HepG2 (cell line): ENCODE measurements around the gene KRT15. TPM values are rescaled to one million over a fixed set of nuclear protein-coding genes. Genes with fewer than 3 reads are reported as not detected.

ENCODE experiments used
- ATAC-seq: fragments of 200-7000 bp; cut with Tn5 transposase; 3 replicates; pipeline ENCODE4 v1.9.1; 2020; ENCODE audit warnings: mild to moderate bottlenecking, moderate library complexity
- BruUV-seq: library from RNA; stranded (reverse); fragments of 400-500 nt; replicated peaks from 2 replicates; lab custom pipeline; 2021; lab: Mats Ljungman, UMichigan
- CTCF ChIA-PET: fragments of 300-600 bp; formaldehyde crosslinking; extraction: SDS; loops from one replicate; lab custom pipeline; 2021; ENCODE audit warnings: low total read pairs, inconsistent platforms, low intra/inter-chr PET ratio; lab: Yijun Ruan, JAX
- POLR2A ChIA-PET: fragments of 350-600 bp; sonication (Branson Sonifier 250); formaldehyde crosslinking; loops from one replicate; lab custom pipeline; 2020; ENCODE audit warnings: antibody characterized with exemption, inconsistent platforms; lab: Yijun Ruan, JAX
- DNase-seq: peaks from one replicate; pipeline ENCODE4 v3.0.0-alpha.2; 2015; ENCODE audit warnings: low spot score
- FAIRE-seq: peaks from 3 replicates; lab custom pipeline; 2011; peaks lifted over from hg19 to GRCh38; lab: Jason Lieb, UNC
- H2AFZ ChIP-seq: one replicate; pipeline ENCODE4 v1.6.1; 2011; ENCODE audit warnings: low read length, inconsistent platforms
- H3K27ac ChIP-seq: fragments of 300-600 bp; 3 replicates; pipeline ENCODE4 v1.8.0; 2011; ENCODE audit warnings: mixed run types, mild to moderate bottlenecking, mixed read lengths, low read length, inconsistent platforms; ENCODE audit not compliant: insufficient read depth; ENCODE audit errors: extremely low read length
- H3K27me3 ChIP-seq, 2 experiments: fragments of 200-600 bp in 1 of 2; 2 replicates in 1 of 2; 3 replicates in 1 of 2; pipeline versions ENCODE4 v1.6.0 to v1.8.0; 2011; ENCODE audit warnings: low read length in 2 of 2, mild to moderate bottlenecking in 2 of 2, moderate library complexity in 2 of 2, inconsistent platforms in 1 of 2; ENCODE audit not compliant: insufficient read depth in 2 of 2, control insufficient read depth in 1 of 2
- H3K36me3 ChIP-seq, 2 experiments: fragments of 200-600 bp in 1 of 2; replicated peaks in 1 of 2; 2 replicates in 1 of 2; 3 replicates in 1 of 2; pipeline versions ENCODE4 v1.5.1 to v1.8.0; 2011; ENCODE audit warnings: low read length in 2 of 2, inconsistent platforms in 1 of 2; ENCODE audit not compliant: insufficient read depth in 2 of 2, control insufficient read depth in 1 of 2
- H3K4me1 ChIP-seq: 2 replicates; pipeline ENCODE4 v1.5.1; 2012; ENCODE audit warnings: low read length, inconsistent platforms; ENCODE audit not compliant: insufficient read depth
- H3K4me2 ChIP-seq: 2 replicates; pipeline ENCODE4 v1.6.0; 2011; ENCODE audit warnings: low read depth, low read length, inconsistent platforms
- H3K4me3 ChIP-seq, 3 experiments: fragments of 200-600 bp in 1 of 3; sonication (generic), shearing (Covaris generic) in 1 of 3; replicated peaks in 1 of 3; 2 replicates each; pipeline ENCODE4 v1.5.1; 2011 to 2016; ENCODE audit warnings: low read length in 3 of 3, inconsistent platforms in 2 of 3, low read depth in 2 of 3, mild to moderate bottlenecking in 2 of 3, control low read depth in 1 of 3, mixed read lengths in 1 of 3; ENCODE audit not compliant: insufficient read depth in 1 of 3
- H3K79me2 ChIP-seq: one replicate; pipeline ENCODE4 v1.6.1; 2011; ENCODE audit warnings: low read length, inconsistent platforms; ENCODE audit not compliant: insufficient read depth
- H3K9ac ChIP-seq: 2 replicates; pipeline ENCODE4 v1.6.0; 2011; ENCODE audit warnings: mild to moderate bottlenecking, low read depth, low read length, inconsistent platforms; ENCODE audit not compliant: insufficient read depth
- H3K9me3 ChIP-seq: 2 replicates; pipeline ENCODE4 v1.5.1; 2012; ENCODE audit warnings: mild to moderate bottlenecking, low read length
- H4K20me1 ChIP-seq: 2 replicates; pipeline ENCODE4 v1.6.0; 2011; ENCODE audit warnings: inconsistent platforms, mild to moderate bottlenecking, low read length, moderate library complexity; ENCODE audit not compliant: insufficient read depth
- CEBPB ChIP-seq: IDR thresholded peaks from 2 replicates; pipeline ENCODE4 v1.6.1; 2011; ENCODE audit warnings: low read depth, low read length, improper control_type of control experiment, borderline replicate concordance
- MEIS2 ChIP-seq: sonication (generic); formaldehyde crosslinking; IDR thresholded peaks from 2 replicates; pipeline ENCODE4 v1.9.0; 2021; ENCODE audit warnings: mild to moderate bottlenecking, missing genetic modification reagents
- NFE2 ChIP-seq: sonication (generic); formaldehyde crosslinking; IDR thresholded peaks from 2 replicates; pipeline ENCODE4 v1.4.0; 2020; ENCODE audit warnings: missing genetic modification reagents
- SP2 ChIP-seq: sonication (generic); formaldehyde crosslinking; IDR thresholded peaks from 2 replicates; pipeline ENCODE4 v1.5.1; 2020; ENCODE audit warnings: mild to moderate bottlenecking, missing genetic modification reagents
- ZNF12 ChIP-seq: sonication (generic); formaldehyde crosslinking; IDR thresholded peaks from 2 replicates; pipeline ENCODE4 v1.5.0; 2020; ENCODE audit warnings: missing genetic modification reagents
- ZNF335 ChIP-seq: sonication (generic); formaldehyde crosslinking; IDR thresholded peaks from 2 replicates; pipeline ENCODE4 v1.4.0; 2020; ENCODE audit warnings: missing genetic modification reagents
- ZNF704 ChIP-seq: sonication (generic); formaldehyde crosslinking; IDR thresholded peaks from 2 replicates; pipeline ENCODE4 v1.8.1; 2023; ENCODE audit warnings: mild to moderate bottlenecking, inconsistent platforms, moderate library complexity, missing genetic modification reagents, borderline replicate concordance
- ZNF879 ChIP-seq: sonication (generic); formaldehyde crosslinking; IDR thresholded peaks from 2 replicates; pipeline ENCODE4 v1.8.1; 2023; ENCODE audit warnings: missing genetic modification reagents
- WGBS: methylation state at CpG from one replicate; pipeline ENCODE4 v1.1.6; 2017; ENCODE audit warnings: low lambda C conversion rate; 5-methylcytosine and 5-hydroxymethylcytosine counted together
- in situ Hi-C: cut with HindIII; loops from 2 replicates; pipeline ENCODE4 v1.10.0; 2017; ENCODE audit warnings: low pct_unique_long_range_greater_than_20kb; ENCODE audit not compliant: extremely low pct_ligation_motif_present
- intact Hi-C: fragments of 100-400 bp; cut with micrococcal nuclease; formaldehyde crosslinking; loops from one replicate; pipeline ENCODE4 v1.10.0; 2022; ENCODE audit not compliant: unreplicated experiment
- polyA plus RNA-seq, 8 experiments: library from polyadenylated mRNA; depleted of rRNA in 3 of 8; stranded (reverse) in 7 of 8; unstranded in 1 of 8; fragments of >200 nt; fragmentation: Illumina TruSeq in 4 of 8; extraction: Trizol in 4 of 8; gene quantifications; 2 replicates each; pipeline versions ENCODE4 v1.2.1 to v1.2.3, GENCODE V29; 2011 to 2016; ENCODE audit warnings: low read depth in 4 of 8, missing spikeins in 1 of 8, mixed read lengths in 1 of 8; ENCODE audit not compliant: insufficient read depth in 1 of 8
- total RNA-seq, 5 experiments: library from RNA; depleted of rRNA; stranded (reverse); fragments of >200 nt; fragmentation: Illumina TruSeq; extraction: Trizol; gene quantifications; 2 replicates each; pipeline ENCODE4 v1.2.3, GENCODE V29; 2016; ENCODE audit warnings: low read depth in 1 of 5
- TF ChIP-seq, protein P1 (sequence below): sonication (generic); formaldehyde crosslinking; IDR thresholded peaks from 2 replicates; pipeline ENCODE4 v1.4.0; 2020; ENCODE audit warnings: missing genetic modification reagents
- TF ChIP-seq, protein P2 (sequence below): sonication (generic); formaldehyde crosslinking; IDR thresholded peaks from 2 replicates; pipeline ENCODE4 v1.5.1; 2020; ENCODE audit warnings: missing genetic modification reagents, mild to moderate bottlenecking, borderline replicate concordance

The KRT15 gene
- total and polyA plus RNA-seq, 2 of the 13 experiments (the other 11 are each of a cell fraction or from before 2014, with no cell fraction given) = 0.46 to 0.63 TPM

DNA sequence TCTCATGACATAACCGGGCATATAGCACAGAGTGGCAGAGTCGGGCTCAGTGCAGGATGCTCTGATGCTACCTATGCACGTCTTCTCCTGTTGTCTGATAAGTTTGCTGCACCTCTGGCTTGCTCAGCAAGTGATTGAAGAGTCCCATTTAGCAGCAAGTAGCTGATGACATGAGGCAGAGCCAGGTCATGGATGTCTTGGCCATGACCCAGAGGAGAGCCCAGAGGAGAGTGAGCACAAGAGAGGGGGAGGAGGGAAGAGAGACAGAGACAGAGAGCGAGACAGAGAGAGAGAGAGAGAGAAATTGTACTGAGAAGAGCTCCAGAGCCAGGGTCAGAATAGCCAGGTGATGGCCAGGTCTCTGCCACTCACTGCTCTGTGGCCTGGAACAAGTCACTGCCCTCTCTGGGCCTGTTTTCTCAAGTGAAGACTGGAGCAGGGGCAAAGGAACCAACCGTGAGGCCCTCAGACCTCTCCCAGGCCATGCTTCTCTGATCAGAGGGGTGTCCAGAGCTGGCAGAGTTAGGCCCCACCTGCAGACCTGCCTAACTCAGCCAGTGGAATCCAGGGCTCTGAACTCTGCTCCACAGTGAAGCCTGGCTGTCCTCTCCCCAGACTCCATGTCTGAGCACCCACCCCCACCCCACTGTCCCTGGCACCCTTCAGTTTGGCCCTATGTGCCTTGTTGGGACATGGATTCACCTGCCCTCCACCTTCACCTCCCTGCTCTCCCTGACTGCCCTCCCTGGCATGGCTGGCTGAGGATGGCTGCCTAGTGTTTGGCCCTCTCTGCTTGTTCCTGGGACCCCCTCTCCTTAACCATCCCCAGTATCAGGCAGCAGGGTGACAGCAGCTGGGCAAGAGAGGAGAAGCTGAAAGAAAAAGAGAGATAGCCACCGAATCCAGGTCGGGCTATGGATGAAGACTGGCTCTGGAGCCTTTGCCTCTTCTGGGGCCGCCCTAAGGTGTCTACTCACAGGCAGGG, 33.5 kb downstream of the KRT15 start:
- H3K4me1 ChIP-seq = no peaks in the 10 kb centered on the region
- no peak for FAIRE-seq
- H3K27ac ChIP-seq = no peak overlapping the region
- H3K9me3 ChIP-seq = no peaks in the 10 kb centered on the region
- no peak for DNase-seq
- ATAC-seq = no peak
- no peaks in the 10 kb centered on the region for H3K36me3 ChIP-seq
- CTCF ChIA-PET = interaction anchor here (3.9 kb wide), 1 partner anchor 64 kb away, joined by 39 read pairs; no protein-coding TSS in a partner anchor
- POLR2A ChIA-PET = no interaction called here
- peaks cover 1 to 31% of the 10 kb centered on the region in 2 experiments; a peak in 4 of 5 replicates for H3K27me3 ChIP-seq
- 14% methylated on average over 8 of the region's 8 CpGs for whole genome bisulfite sequencing
- in situ Hi-C loops = loop anchor here (5.0 kb wide), 1 partner anchor 62 kb away; no protein-coding TSS in a partner anchor
- no peak overlapping the region for H2AFZ ChIP-seq
- TF ChIP-seq ZNF879 (CRISPR knock-in tag) = no peak
- TF ChIP-seq NFE2 = no peak
- TF ChIP-seq ZNF12 (CRISPR knock-in tag) = no peak
- TF ChIP-seq ZNF335 (CRISPR knock-in tag) = no peak
- no peak for TF ChIP-seq CEBPB
- H3K4me3 ChIP-seq = no peak overlapping the region
- no peak overlapping the region for H3K4me2 ChIP-seq
- intact Hi-C loops = no loop called here
- H4K20me1 ChIP-seq = no peaks in the 10 kb centered on the region
- no peaks in the 10 kb centered on the region for H3K79me2 ChIP-seq
- H3K9ac ChIP-seq = no peak overlapping the region
- no TSS peak for BruUV-seq

DNA sequence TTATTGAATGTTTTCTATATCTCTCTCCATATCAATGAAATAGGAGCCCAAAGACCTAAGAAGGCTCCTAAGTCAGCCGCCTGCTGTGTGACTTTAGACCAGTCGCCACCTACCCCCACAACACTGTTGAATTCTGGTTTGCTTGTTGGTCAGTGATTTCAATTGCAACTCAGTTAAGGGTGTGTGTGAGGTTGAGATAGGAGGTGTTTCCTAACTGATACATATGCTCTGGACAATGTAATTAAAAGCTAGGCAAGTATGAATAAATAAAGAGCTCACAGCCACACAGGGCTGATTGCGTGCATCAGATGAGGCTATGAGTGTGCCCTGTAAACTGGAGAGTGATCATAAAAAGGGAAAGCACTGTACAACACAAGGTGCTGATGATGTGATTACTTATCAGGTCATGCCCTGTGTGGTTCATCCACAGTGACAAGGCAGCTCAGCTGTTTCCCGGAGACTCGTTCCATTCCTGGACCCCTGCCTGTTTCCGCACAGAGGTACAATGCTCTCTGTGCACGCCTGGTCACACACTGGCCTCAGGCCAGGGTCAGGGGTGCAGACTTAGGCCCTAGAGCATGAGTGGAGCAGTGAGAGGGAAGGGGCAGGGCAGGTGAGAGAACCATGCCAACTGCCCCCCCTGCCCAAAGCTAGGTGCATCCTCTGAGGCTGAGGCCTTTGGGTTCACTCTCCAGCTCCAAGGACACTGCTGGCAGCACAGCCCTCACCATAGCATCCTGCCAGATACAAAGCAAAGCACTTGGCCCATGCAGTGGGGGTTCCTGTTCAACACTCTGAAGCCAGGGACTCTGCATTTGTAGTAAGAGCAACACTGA, 34.5 kb downstream of the KRT15 start:
- Histone ChIP-seq H3K4me1 (no peaks in the 10 kb centered on the region), H3K9me3 (no peaks in the 10 kb centered on the region), H4K20me1 (no peaks in the 10 kb centered on the region), H3K79me2 (no peaks in the 10 kb centered on the region), H3K9ac (no peak overlapping the region), H2AFZ (no peak overlapping the region), H3K4me2 (no peak overlapping the region), H3K4me3 (no peak overlapping the region), H3K27ac (no peak overlapping the region), H3K36me3 (no peaks in the 10 kb centered on the region), H3K27me3 (peaks cover 1 to 30% of the 10 kb centered on the region in 2 experiments; a peak in 4 of 5 replicates)
- CTCF ChIA-PET = no interaction called here
- POLR2A ChIA-PET = no interaction called here
- in situ Hi-C loops (no loop called here), intact Hi-C loops (no loop called here)
- DNase-seq (no peak), FAIRE-seq (no peak), ATAC-seq (no peak)
- no TSS peak for BruUV-seq
- WGBS = 42% methylated on average over 7 of the region's 7 CpGs
- TF ChIP-seq, protein P1, sequence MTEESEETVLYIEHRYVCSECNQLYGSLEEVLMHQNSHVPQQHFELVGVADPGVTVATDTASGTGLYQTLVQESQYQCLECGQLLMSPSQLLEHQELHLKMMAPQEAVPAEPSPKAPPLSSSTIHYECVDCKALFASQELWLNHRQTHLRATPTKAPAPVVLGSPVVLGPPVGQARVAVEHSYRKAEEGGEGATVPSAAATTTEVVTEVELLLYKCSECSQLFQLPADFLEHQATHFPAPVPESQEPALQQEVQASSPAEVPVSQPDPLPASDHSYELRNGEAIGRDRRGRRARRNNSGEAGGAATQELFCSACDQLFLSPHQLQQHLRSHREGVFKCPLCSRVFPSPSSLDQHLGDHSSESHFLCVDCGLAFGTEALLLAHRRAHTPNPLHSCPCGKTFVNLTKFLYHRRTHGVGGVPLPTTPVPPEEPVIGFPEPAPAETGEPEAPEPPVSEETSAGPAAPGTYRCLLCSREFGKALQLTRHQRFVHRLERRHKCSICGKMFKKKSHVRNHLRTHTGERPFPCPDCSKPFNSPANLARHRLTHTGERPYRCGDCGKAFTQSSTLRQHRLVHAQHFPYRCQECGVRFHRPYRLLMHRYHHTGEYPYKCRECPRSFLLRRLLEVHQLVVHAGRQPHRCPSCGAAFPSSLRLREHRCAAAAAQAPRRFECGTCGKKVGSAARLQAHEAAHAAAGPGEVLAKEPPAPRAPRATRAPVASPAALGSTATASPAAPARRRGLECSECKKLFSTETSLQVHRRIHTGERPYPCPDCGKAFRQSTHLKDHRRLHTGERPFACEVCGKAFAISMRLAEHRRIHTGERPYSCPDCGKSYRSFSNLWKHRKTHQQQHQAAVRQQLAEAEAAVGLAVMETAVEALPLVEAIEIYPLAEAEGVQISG (CRISPR knock-in tag) = no peak
- TF ChIP-seq ZNF704 (no peak), SP2 (CRISPR knock-in tag) (no peak), MEIS2 (CRISPR knock-in tag) (no peak)
- TF ChIP-seq, protein P2, sequence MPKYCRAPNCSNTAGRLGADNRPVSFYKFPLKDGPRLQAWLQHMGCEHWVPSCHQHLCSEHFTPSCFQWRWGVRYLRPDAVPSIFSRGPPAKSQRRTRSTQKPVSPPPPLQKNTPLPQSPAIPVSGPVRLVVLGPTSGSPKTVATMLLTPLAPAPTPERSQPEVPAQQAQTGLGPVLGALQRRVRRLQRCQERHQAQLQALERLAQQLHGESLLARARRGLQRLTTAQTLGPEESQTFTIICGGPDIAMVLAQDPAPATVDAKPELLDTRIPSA (CRISPR knock-in tag) = no peak
